UCSD-AML1 (cell line): ENCODE measurements around the gene RAX2.

Source experiments
- DNase-seq: peaks from one replicate; lab custom pipeline; 2025; ENCODE audit not compliant: unreplicated experiment; lab: John Stamatoyannopoulos, UW

The RAX2 gene

DNA sequence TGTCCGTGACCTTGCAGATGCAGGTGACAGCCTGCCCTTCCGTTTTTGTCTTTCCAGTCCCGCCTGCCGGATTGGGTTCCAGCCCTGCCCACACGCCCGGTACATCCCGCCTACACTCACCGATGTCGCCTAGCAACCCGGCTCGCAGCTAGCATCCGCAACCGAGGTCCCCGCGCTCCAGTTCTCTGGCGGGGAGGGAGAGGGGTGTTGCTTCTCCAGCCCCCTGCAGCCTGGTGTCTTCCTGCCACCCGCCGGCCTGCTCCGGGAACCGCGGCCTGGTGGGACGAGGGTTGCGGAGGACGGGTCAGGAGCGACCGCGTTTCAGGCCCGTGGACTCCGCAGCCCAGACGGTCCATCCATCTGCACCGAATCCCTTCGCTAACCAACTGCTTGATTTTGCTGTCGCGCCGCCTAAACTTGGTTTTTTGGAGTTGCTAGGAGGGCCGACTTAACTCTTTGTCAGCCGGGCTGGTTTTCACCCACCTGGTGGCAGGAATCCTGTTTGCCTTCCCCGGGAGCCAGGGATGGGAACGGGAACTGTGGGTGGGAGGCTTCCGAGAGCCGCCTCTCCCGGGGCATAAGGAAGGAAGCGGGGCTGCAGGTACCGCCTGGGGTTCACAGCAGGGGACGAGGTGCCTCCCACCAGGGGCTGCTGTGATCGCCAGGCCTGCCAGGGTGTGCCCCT is 29.5 kb upstream of the RAX2 start:
- DNase-seq = no peak

DNA sequence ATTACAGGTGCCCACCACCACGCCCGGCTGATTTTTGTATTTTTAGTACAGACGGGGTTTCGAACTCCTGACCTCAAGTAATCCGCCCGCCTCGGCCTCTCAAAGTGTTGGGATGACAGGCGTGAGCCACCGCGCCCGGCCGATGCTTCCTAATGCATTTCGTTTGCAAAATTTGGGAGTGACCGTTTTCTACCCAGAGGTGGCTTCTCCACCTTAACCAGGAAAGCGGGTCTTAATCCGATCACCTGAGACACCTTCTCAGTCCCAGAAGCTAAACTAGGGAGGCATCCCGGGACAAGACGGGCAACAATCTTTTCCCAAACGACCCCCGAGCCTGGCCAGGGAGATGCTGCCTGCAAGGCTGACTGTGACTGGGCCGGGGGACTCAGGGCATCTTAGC is 29.0 kb upstream of the RAX2 start:
- DNase-seq = no peak

DNA sequence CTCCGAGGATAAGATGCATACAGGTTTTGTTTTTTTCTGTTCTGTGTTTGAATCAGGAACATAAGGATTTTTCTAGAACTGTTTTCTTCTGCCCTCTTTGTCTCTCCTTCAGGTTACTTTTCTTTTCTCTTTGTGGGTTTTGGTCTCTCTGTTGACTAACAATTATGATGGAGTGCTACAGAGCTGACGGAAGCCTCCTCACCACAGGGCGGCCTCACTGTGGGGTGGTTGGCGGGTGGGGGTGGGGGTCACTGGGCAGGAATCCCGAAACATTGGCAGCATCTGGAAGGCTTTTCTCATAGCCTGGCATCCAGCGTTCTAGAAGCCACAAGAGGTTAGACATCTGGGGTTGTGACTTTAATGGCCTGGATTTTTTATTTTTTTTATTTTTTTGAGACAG is 26.1 kb upstream of the RAX2 start:
- DNase-seq = peak; percentile 64

GRCh38 chr19:3796358-3796757 is 24.3 kb upstream of the RAX2 start:
- DNase-seq = no peak

- DNase-seq = no peak
These were observed 21.8 kb upstream of the RAX2 start for GRCh38 chr19:3793799-3794198.

DNA sequence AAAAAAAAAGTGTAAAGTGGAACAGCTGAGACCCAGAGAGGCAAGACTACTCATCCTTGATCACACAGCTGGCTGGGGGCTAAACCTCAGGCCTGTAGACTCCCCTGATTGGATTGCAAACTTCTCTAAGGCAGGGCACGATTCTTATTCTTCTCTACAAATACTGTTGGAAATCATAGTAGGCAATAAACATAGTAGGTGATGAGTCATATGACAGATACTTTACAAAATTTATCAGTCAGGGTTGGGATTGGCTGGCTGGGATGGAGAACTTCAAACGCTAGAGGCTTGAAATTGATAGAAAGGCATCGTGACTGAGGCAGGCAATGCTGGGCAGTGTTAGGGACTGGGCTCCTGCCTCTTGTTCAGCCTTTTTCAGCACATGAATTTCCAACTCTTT is 20.1 kb upstream of the RAX2 start:
- no peak for DNase-seq

GRCh38 chr19:3790941-3791340 is 18.9 kb upstream of the RAX2 start:
- DNase-seq = no peak

- no peak for DNase-seq
These were observed 18.2 kb upstream of the RAX2 start for GRCh38 chr19:3790209-3790734.

GRCh38 chr19:3788996-3789778 is 17.2 kb upstream of the RAX2 start:
- no peak for DNase-seq

GRCh38 chr19:3785938-3786824 is 14.2 kb upstream of the RAX2 start, which contains the start of gene MATK:
MATK (minus strand) TSS chr19:3786381; CDS start chr19:3785135, 1,246 bp downstream.
- DNase-seq = peak; percentile 66

GRCh38 chr19:3785451-3785937 is 13.5 kb upstream of the RAX2 start:
- DNase-seq = no peak

- no peak for DNase-seq
These were observed 12.8 kb upstream of the RAX2 start for GRCh38 chr19:3784607-3785450.

GRCh38 chr19:3783660-3784584 is 11.9 kb upstream of the RAX2 start:
- peak; percentile 23 for DNase-seq

- DNase-seq = no peak
These were observed 10.9 kb upstream of the RAX2 start for GRCh38 chr19:3782903-3783302.

GRCh38 chr19:3782330-3782729 is 10.3 kb upstream of the RAX2 start:
- DNase-seq = no peak

GRCh38 chr19:3781603-3782002 is 9.6 kb upstream of the RAX2 start:
- DNase-seq = no peak

DNA sequence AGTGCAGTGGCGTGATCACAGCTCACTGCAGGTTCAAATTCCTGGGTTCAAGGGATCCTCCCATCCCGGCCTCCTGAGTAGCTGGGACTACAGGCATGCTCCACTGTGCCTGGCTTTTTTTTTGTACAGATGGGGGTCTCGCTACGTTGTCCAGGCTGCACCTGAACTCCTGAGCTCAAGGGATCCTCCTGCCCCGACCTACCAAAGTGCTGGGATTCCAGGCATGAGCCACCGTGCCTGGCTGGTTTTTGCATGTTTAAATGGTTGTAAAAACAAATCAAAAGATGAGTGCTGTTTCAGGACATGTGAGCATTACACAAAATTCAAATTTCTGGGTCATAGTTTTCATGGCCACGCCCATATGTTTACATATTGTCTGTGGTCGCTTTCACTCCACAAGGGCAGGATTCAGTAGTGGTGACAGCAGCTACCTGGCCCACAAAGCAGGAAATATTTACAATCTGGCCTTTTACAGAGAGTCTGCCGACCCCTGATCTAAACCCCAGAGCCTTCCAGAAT is 8.8 kb upstream of the RAX2 start:
- DNase-seq = no peak

DNA sequence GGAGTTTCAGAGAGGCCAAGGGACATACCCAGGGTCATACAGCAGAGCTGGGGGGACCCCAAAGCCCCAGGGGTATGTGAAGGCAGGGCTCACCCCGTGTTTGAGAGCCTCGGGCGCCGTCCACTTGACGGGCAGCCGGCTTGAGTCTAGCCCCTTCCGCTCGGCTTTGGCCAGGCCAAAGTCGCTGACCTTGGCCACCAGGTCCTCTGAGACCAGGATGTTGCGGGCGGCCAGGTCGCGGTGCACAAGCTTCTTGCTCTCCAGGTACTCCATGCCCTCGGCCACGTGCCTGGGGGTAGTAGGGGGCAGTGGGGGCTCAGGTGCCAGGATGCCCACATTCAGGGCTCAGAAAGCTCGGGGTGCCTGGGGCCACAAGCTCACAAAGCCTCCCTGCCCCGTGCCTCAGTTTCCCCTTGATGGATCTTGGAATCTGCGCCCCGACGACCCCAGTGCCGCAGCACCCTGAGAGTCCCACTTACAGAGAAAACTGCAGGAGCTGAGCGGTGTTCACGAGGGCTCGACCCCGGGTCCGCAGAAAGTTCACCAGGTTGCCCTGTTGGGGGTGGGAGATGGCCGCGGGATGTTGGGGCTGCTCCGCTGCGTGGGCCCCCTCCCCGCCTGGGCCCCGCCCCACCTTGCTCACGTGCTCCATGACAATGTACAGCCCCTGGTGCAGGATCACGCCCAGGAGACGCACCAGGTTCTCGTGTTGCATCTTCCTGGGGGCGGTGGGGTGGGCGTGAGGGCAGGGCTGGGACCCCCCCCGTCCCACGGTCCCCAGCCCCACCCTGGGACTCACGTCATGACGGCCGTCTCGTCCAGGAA is 7.1 kb upstream of the RAX2 start:
- DNase-seq = no peak
